Measurements from ENCODE around the gene TBC1D9. TPM values are rescaled to one million over a fixed set of nuclear protein-coding genes. Genes with fewer than 3 reads are reported as not detected.

TBC1D9 gene
- polyA plus RNA-seq, 1 donor (not counting 4 experiments of a cell fraction or from before 2014, with no cell fraction given), result 11.6 TPM

GRCh38 chr4:140640150-140640748 is 115.9 kb downstream of the TBC1D9 start:
- Histone ChIP-seq H3K4me1 (ENCODE audit: control insufficient read depth, extremely low read depth, insufficient read depth, low read length) (peaks cover 8% of the 10 kb centered on the region), H2AFZ (ENCODE audit: control insufficient read depth, low read length) (no peak overlapping the region), H3K27ac (ENCODE audit: control insufficient read depth, insufficient read depth, low read length) (no peak overlapping the region), H3K27me3 (ENCODE audit: control insufficient read depth, extremely low read depth, insufficient read depth, low read length) (no peaks in the 10 kb centered on the region), H3K9ac (ENCODE audit: control insufficient read depth, extremely low read depth, insufficient read depth, low read length) (no peak overlapping the region), H3K79me2 (ENCODE audit: control insufficient read depth, insufficient read depth, low read length) (no peaks in the 10 kb centered on the region), H3K4me3 (ENCODE audit: control insufficient read depth in 2 of 3, extremely low read depth in 1 of 3, insufficient read depth in 2 of 3, low read depth in 1 of 3, low read length in 3 of 3) (no peak overlapping the region), H4K20me1 (ENCODE audit: control insufficient read depth, extremely low read depth, insufficient read depth, low read length) (no peaks in the 10 kb centered on the region), H3K36me3 (ENCODE audit: control insufficient read depth in 2 of 2, extremely low read depth in 1 of 2, insufficient read depth in 2 of 2, low read length in 2 of 2) (peaks cover 0 to 7% of the 10 kb centered on the region in 2 experiments), H3K9me3 (ENCODE audit: control insufficient read depth, low read depth, low read length) (no peaks in the 10 kb centered on the region), H3K4me2 (ENCODE audit: control insufficient read depth, extremely low read depth, insufficient read depth, low read depth, low read length) (no peak overlapping the region), H3K9me1 (ENCODE audit: control insufficient read depth, extremely low read depth, insufficient read depth, low read length) (no peaks in the 10 kb centered on the region)
- dilution Hi-C loops (cut with MboI; ENCODE audit: extremely low pct_ligation_motif_present, low sequenced_read_pairs), result no loop called here
- TF ChIP-seq CTCF (optimal IDR thresholded peaks at IDR 0.05 in 1 of 3, IDR thresholded peaks at IDR 0.05 in 1 of 3, conservative IDR thresholded peaks at IDR 0.05 in 1 of 3; ENCODE audit: extremely low read depth in 1 of 3, insufficient read depth in 2 of 3, low read length in 3 of 3), result no peak
- TF ChIP-seq EZH2 (IDR thresholded peaks at IDR 0.05; ENCODE audit: low read length), result no peak
- FAIRE-seq (no peak), DNase-seq (ENCODE audit: low read depth, low spot score) (no peak)

- peaks cover 0 to 7% of the 10 kb centered on the region in 2 experiments for H3K36me3 ChIP-seq (ENCODE audit: control insufficient read depth in 2 of 2, extremely low read depth in 1 of 2, insufficient read depth in 2 of 2, low read length in 2 of 2)
- DNase-seq (ENCODE audit: low read depth, low spot score), result no peak
- no peaks in the 10 kb centered on the region for H3K27me3 ChIP-seq (ENCODE audit: control insufficient read depth, extremely low read depth, insufficient read depth, low read length)
- TF ChIP-seq CTCF (optimal IDR thresholded peaks at IDR 0.05 in 1 of 3, IDR thresholded peaks at IDR 0.05 in 1 of 3, conservative IDR thresholded peaks at IDR 0.05 in 1 of 3; ENCODE audit: extremely low read depth in 1 of 3, insufficient read depth in 2 of 3, low read length in 3 of 3) (no peak), EZH2 (IDR thresholded peaks at IDR 0.05; ENCODE audit: low read length) (no peak)
- H3K4me2 ChIP-seq (ENCODE audit: control insufficient read depth, extremely low read depth, insufficient read depth, low read depth, low read length), result no peak overlapping the region
- dilution Hi-C loops (cut with MboI; ENCODE audit: extremely low pct_ligation_motif_present, low sequenced_read_pairs), result no loop called here
- H3K27ac ChIP-seq (ENCODE audit: control insufficient read depth, insufficient read depth, low read length), result no peak overlapping the region
- H3K4me3 ChIP-seq (ENCODE audit: control insufficient read depth in 2 of 3, extremely low read depth in 1 of 3, insufficient read depth in 2 of 3, low read depth in 1 of 3, low read length in 3 of 3), result no peak overlapping the region
- FAIRE-seq, result no peak
- no peak overlapping the region for H2AFZ ChIP-seq (ENCODE audit: control insufficient read depth, low read length)
- no peaks in the 10 kb centered on the region for H3K9me3 ChIP-seq (ENCODE audit: control insufficient read depth, low read depth, low read length)
- H4K20me1 ChIP-seq (ENCODE audit: control insufficient read depth, extremely low read depth, insufficient read depth, low read length), result no peaks in the 10 kb centered on the region
- H3K9ac ChIP-seq (ENCODE audit: control insufficient read depth, extremely low read depth, insufficient read depth, low read length), result no peak overlapping the region
- no peaks in the 10 kb centered on the region for H3K9me1 ChIP-seq (ENCODE audit: control insufficient read depth, extremely low read depth, insufficient read depth, low read length)
- peaks cover 8% of the 10 kb centered on the region for H3K4me1 ChIP-seq (ENCODE audit: control insufficient read depth, extremely low read depth, insufficient read depth, low read length)
- H3K79me2 ChIP-seq (ENCODE audit: control insufficient read depth, insufficient read depth, low read length), result no peaks in the 10 kb centered on the region
These were observed 117.1 kb downstream of the TBC1D9 start for GRCh38 chr4:140639066-140639465.
